ENCODE results near the gene ZFR2.

DNA sequence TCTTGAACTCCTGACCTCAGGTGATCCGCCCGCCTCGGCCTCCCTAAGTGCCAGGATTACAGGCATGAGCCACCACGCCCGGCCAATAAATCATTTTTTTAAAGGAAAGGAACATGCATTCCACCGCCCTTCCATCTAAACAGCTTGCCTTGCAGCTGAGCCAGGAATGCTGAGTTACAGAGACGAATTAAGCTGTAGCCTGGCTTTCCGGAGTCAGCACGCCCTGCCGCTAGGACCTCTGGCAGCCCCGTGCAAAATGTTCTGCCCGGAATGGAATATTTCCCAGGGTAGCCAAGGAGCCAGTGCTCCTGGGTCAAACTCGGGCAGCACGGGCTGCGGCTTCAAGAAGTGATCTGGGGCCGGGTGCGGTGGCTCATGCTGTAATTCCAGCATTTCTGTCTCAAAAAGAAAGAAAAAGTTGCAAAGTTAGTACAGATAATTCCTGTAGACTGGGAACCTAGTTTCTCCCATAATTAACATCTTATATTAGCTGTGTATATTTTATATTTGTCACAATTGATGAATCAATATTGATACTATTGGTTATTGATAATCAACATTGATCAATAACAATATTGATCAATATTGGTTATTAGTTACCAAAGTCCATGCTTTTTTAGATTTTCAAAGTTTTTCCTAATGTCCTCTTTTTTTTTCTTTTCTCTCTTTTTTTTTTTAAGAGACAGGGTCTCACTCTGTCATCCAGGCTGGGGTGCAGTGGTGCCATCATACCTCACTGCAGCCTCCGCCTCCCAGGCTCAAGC lies 30.9 kb upstream of the ZFR2 start:
- no peak for TF ChIP-seq CTCF (conservative IDR thresholded peaks at IDR 0.05; ENCODE audit: low read depth, low read length)
- TF ChIP-seq EZH2 (IDR thresholded peaks at IDR 0.05; ENCODE audit: low read length, unreplicated experiment): no peak
